ENCODE results near the gene YPEL1. TPM values are rescaled to one million over a fixed set of nuclear protein-coding genes. Genes with fewer than 3 reads are reported as not detected.

The YPEL1 gene
- polyA plus RNA-seq, 3 donors, result 1.0 to 2.3 (median 2.0) TPM

- H3K27me3 Mint-ChIP-seq (ENCODE audit: low read depth in 3 of 3), result peaks cover 0 to 3% (median 3%) of the 10 kb centered on the region in 3 donors
- DNase-seq, result no peak
- Histone ChIP-seq H3K79me2 (ENCODE audit: insufficient read depth, low read length) (peaks cover 14% of the 10 kb centered on the region), H3K9ac (ENCODE audit: insufficient read depth, low read length, poor library complexity, severe bottlenecking) (no peak overlapping the region), H3K9me3 (replicated peaks in 1 of 2; ENCODE audit: control insufficient read depth in 1 of 2, insufficient read depth in 1 of 2, low read length in 2 of 2) (no peaks in the 10 kb centered on the region), H4K20me1 (ENCODE audit: insufficient read depth, low read length) (peaks cover 49% of the 10 kb centered on the region), H3K4me3 (replicated peaks in 1 of 3; ENCODE audit: low read depth in 2 of 3, low read length in 3 of 3) (no peak overlapping the region), H3K27ac (ENCODE audit: low read depth in 1 of 2, low read length in 2 of 2) (peak overlapping the region in 1 of 2 donors; percentile 85), H3K36me3 (replicated peaks in 1 of 2; ENCODE audit: control insufficient read depth in 1 of 2, insufficient read depth in 2 of 2, low read length in 2 of 2) (peaks cover 59 to 83% of the 10 kb centered on the region in 2 donors), H3K4me1 (ENCODE audit: control insufficient read depth in 1 of 2, insufficient read depth in 2 of 2, low read length in 2 of 2) (peaks cover 11 to 21% of the 10 kb centered on the region in 2 donors), H3K4me2 (replicated peaks; ENCODE audit: extremely low read depth, low read length, poor library complexity, severe bottlenecking) (no peak overlapping the region), H2AFZ (ENCODE audit: insufficient read depth, low read depth, low read length, poor library complexity, severe bottlenecking) (no peak overlapping the region), H3K27me3 (ENCODE audit: control insufficient read depth in 2 of 2, insufficient read depth in 2 of 2, low read length in 2 of 2) (no peaks in the 10 kb centered on the region)
- intact Hi-C loops (cut with micrococcal nuclease), result no loop called here
- H3K27ac Mint-ChIP-seq, result peak overlapping the region in 4 of 7 donors; percentile 54 to 96 (median 92)
- no CpG with 5 or more reads among the region's 4 CpGs for WGBS (ENCODE audit: insufficient coverage)
- H3K4me1 Mint-ChIP-seq, result peaks cover 19% of the 10 kb centered on the region
- peaks cover 0 to 3% (median 0%) of the 10 kb centered on the region in 7 donors for H3K9me3 Mint-ChIP-seq
- no peak overlapping the region for H3K4me3 Mint-ChIP-seq
- no peak for TF ChIP-seq CTCF (IDR thresholded peaks at IDR 0.05)
- peaks cover 70 to 89% of the 10 kb centered on the region in 2 donors for H3K36me3 Mint-ChIP-seq
Observed at GRCh38 chr22:21771631-21771976, 36.0 kb upstream of the YPEL1 start.

GRCh38 chr22:21768435-21768834, 32.8 kb upstream of the YPEL1 start:
- Mint-ChIP-seq H3K27ac (peak overlapping the region in 1 of 7 donors; percentile 47), H3K36me3 (peaks cover 90 to 96% of the 10 kb centered on the region in 2 donors), H3K4me1 (peaks cover 13% of the 10 kb centered on the region), H3K9me3 (peaks cover 0 to 3% (median 0%) of the 10 kb centered on the region in 7 donors), H3K27me3 (ENCODE audit: low read depth in 3 of 3) (peaks cover 0 to 3% (median 2%) of the 10 kb centered on the region in 3 donors), H3K4me3 (no peak overlapping the region)
- H3K4me2 ChIP-seq (replicated peaks; ENCODE audit: extremely low read depth, low read length, poor library complexity, severe bottlenecking), result no peak overlapping the region
- peaks cover 11 to 13% of the 10 kb centered on the region in 2 donors for H3K4me1 ChIP-seq (ENCODE audit: control insufficient read depth in 1 of 2, insufficient read depth in 2 of 2, low read length in 2 of 2)
- TF ChIP-seq CTCF (IDR thresholded peaks at IDR 0.05), result no peak
- H3K4me3 ChIP-seq (replicated peaks in 1 of 3; ENCODE audit: low read depth in 2 of 3, low read length in 3 of 3), result no peak overlapping the region
- no peak overlapping the region for H3K9ac ChIP-seq (ENCODE audit: insufficient read depth, low read length, poor library complexity, severe bottlenecking)
- peaks cover 66% of the 10 kb centered on the region for H4K20me1 ChIP-seq (ENCODE audit: insufficient read depth, low read length)
- no CpG with 5 or more reads among the region's 1 CpG for WGBS (ENCODE audit: insufficient coverage)
- peaks cover 14% of the 10 kb centered on the region for H3K79me2 ChIP-seq (ENCODE audit: insufficient read depth, low read length)
- DNase-seq, result no peak
- H3K27ac ChIP-seq (ENCODE audit: low read depth in 1 of 2, low read length in 2 of 2), result no peak overlapping the region
- intact Hi-C loops (cut with micrococcal nuclease), result no loop called here
- no peaks in the 10 kb centered on the region for H3K27me3 ChIP-seq (ENCODE audit: control insufficient read depth in 2 of 2, insufficient read depth in 2 of 2, low read length in 2 of 2)
- H3K9me3 ChIP-seq (replicated peaks in 1 of 2; ENCODE audit: control insufficient read depth in 1 of 2, insufficient read depth in 1 of 2, low read length in 2 of 2), result no peaks in the 10 kb centered on the region
- H3K36me3 ChIP-seq (replicated peaks in 1 of 2; ENCODE audit: control insufficient read depth in 1 of 2, insufficient read depth in 2 of 2, low read length in 2 of 2), result peaks cover 87 to 94% of the 10 kb centered on the region in 2 donors
- H2AFZ ChIP-seq (ENCODE audit: insufficient read depth, low read depth, low read length, poor library complexity, severe bottlenecking), result no peak overlapping the region

Data from CD14-positive monocyte (primary cell).